Parathyroid adenoma (tissue), 2 donors: ENCODE data around the gene LRP1-AS.

ENCODE experiments used
- H2AFZ ChIP-seq: fragments of 300-600 bp; sonication (generic); one replicate; pipeline ENCODE4 v1.7.0; 2017; ENCODE audit warnings: antibody characterized with exemption, mild to moderate bottlenecking
- H3K27ac ChIP-seq: fragments of 300-600 bp; sonication (generic); one replicate; pipeline ENCODE4 v1.7.0; 2017
- H3K27me3 ChIP-seq: fragments of 300-600 bp; sonication (generic); one replicate; pipeline ENCODE4 v1.7.0; 2017; ENCODE audit warnings: low read length; ENCODE audit not compliant: control insufficient read depth, insufficient read depth
- H3K36me3 ChIP-seq: fragments of 300-600 bp; sonication (generic); one replicate; pipeline ENCODE4 v1.7.0; 2017; ENCODE audit warnings: low read length; ENCODE audit not compliant: control insufficient read depth, insufficient read depth
- H3K4me1 ChIP-seq: fragments of 300-600 bp; sonication (generic); one replicate; pipeline ENCODE4 v1.7.0; 2017; ENCODE audit warnings: control low read depth
- H3K4me2 ChIP-seq: fragments of 300-600 bp; sonication (generic); one replicate; pipeline ENCODE4 v1.7.0; 2017; ENCODE audit warnings: low read length
- H3K4me3 ChIP-seq: fragments of 300-600 bp; sonication (generic); one replicate; pipeline ENCODE4 v1.7.0; 2017; ENCODE audit warnings: low read depth, low read length
- H3K79me2 ChIP-seq: fragments of 300-600 bp; sonication (generic); one replicate; pipeline ENCODE4 v1.7.0; 2017; ENCODE audit warnings: control low read depth
- H3K9ac ChIP-seq: fragments of 300-600 bp; sonication (generic); one replicate; pipeline ENCODE4 v1.7.0; 2017; ENCODE audit warnings: mild to moderate bottlenecking
- H3K9me3 ChIP-seq: fragments of 300-600 bp; sonication (generic); one replicate; pipeline ENCODE4 v1.7.0; 2017; ENCODE audit warnings: low read length; ENCODE audit not compliant: control insufficient read depth
- TF ChIP-seq, protein P1 (sequence below): fragments of 300-600 bp; sonication (generic); IDR thresholded peaks from one replicate; pipeline ENCODE4 v1.7.0; 2017; ENCODE audit warnings: antibody characterized with exemption, mild to moderate bottlenecking
- donor health status: primary hyperparathyroidism.

LRP1-AS gene

DNA sequence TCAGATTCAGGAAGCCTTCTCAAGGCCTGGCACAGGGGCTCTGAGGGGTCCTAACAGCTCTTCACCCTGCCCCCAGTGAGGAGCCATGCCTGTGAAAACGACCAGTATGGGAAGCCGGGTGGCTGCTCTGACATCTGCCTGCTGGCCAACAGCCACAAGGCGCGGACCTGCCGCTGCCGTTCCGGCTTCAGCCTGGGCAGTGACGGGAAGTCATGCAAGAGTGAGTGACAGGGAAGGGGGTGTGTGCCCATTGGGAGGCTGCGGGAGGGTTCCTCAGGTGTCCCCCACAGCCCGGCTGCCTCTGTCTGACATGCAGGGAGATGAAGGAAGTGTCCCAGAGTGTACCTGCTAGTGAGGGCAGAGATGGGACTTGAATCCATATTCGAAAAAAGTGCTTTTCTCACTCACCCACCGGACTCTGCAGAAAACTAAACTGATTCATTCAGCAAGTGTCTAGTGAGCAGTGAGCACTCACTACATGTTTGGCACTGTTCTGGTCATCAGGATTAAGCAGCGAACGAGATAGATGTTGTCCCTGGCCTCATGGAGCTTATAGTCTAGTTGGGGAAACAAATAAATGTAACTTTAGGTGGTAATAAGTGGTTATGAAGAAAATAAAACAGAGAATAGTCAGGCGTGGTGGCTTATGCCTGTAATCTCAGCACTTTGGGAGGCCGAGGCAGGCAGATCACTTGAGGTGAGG, 9.4 kb upstream of the LRP1-AS start:
- no peaks in the 10 kb centered on the region for H3K79me2 ChIP-seq
- no peak overlapping the region for H3K4me2 ChIP-seq
- no peaks in the 10 kb centered on the region for H3K27me3 ChIP-seq
- no peaks in the 10 kb centered on the region for H3K36me3 ChIP-seq
- H3K9ac ChIP-seq = no peak overlapping the region
- H3K4me1 ChIP-seq = no peaks in the 10 kb centered on the region
- H3K9me3 ChIP-seq = no peaks in the 10 kb centered on the region
- H2AFZ ChIP-seq = no peak overlapping the region
- H3K4me3 ChIP-seq = no peak overlapping the region
- H3K27ac ChIP-seq = no peak overlapping the region
- TF ChIP-seq, protein P1, sequence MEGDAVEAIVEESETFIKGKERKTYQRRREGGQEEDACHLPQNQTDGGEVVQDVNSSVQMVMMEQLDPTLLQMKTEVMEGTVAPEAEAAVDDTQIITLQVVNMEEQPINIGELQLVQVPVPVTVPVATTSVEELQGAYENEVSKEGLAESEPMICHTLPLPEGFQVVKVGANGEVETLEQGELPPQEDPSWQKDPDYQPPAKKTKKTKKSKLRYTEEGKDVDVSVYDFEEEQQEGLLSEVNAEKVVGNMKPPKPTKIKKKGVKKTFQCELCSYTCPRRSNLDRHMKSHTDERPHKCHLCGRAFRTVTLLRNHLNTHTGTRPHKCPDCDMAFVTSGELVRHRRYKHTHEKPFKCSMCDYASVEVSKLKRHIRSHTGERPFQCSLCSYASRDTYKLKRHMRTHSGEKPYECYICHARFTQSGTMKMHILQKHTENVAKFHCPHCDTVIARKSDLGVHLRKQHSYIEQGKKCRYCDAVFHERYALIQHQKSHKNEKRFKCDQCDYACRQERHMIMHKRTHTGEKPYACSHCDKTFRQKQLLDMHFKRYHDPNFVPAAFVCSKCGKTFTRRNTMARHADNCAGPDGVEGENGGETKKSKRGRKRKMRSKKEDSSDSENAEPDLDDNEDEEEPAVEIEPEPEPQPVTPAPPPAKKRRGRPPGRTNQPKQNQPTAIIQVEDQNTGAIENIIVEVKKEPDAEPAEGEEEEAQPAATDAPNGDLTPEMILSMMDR = no peak

DNA sequence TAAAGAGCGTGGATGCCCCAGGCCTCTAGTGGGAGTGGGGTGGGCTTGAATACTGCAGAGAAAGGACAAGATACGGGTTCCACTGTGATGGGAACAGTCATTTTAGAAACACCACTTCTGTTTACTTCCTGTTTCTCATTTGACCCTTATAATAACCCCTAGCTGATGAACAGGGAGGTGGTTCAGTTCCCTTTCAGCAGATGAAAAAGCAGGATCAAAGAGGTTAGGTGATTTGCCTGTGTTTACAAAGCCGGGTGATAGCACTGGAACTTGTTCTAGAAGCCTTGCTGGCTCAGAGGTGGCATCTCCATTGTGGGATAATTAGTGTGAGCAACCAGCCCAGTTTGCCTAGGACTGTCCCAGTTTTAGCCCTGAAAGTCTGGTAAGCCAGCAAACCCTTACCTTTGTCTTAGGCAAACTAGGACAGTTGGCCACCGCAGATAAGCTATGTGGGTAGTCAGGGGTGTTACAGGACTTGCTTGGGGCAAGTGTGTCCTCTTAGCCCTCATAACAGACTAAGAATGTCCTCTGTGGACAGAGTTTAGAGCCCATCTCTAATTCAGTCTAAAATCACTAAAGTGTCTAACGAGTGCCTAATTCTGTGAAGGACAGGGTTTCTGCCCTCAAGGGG, 7.5 kb upstream of the LRP1-AS start:
- H3K4me1 ChIP-seq = no peaks in the 10 kb centered on the region
- no peaks in the 10 kb centered on the region for H3K27me3 ChIP-seq
- H3K9ac ChIP-seq = no peak overlapping the region
- H3K27ac ChIP-seq = no peak overlapping the region
- H3K79me2 ChIP-seq = no peaks in the 10 kb centered on the region
- no peak overlapping the region for H3K4me3 ChIP-seq
- no peaks in the 10 kb centered on the region for H3K9me3 ChIP-seq
- H3K4me2 ChIP-seq = no peak overlapping the region
- no peak overlapping the region for H2AFZ ChIP-seq
- H3K36me3 ChIP-seq = no peaks in the 10 kb centered on the region
- TF ChIP-seq, protein P1 = no peak

DNA sequence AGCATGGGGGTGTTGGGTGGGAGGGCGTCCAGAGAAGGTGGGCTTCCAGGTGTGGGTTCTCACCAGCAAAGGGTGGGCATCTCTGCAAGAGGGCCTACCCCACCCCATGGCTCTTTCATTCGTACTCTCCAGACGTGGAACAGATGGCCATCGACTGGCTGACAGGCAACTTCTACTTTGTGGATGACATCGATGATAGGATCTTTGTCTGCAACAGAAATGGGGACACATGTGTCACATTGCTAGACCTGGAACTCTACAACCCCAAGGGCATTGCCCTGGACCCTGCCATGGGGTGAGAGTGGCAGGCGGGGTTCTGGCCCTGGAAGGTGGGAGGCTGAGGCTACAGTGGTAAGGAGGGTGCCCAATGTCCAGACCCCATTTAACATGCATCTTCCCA, 6.7 kb upstream of the LRP1-AS start:
- H3K4me2 ChIP-seq = no peak overlapping the region
- no peak overlapping the region for H3K4me3 ChIP-seq
- TF ChIP-seq, protein P1 = no peak
- H3K9me3 ChIP-seq = no peaks in the 10 kb centered on the region
- no peak overlapping the region for H3K27ac ChIP-seq
- no peaks in the 10 kb centered on the region for H3K27me3 ChIP-seq
- H3K79me2 ChIP-seq = no peaks in the 10 kb centered on the region
- H3K4me1 ChIP-seq = no peaks in the 10 kb centered on the region
- no peak overlapping the region for H2AFZ ChIP-seq
- no peaks in the 10 kb centered on the region for H3K36me3 ChIP-seq
- no peak overlapping the region for H3K9ac ChIP-seq

DNA sequence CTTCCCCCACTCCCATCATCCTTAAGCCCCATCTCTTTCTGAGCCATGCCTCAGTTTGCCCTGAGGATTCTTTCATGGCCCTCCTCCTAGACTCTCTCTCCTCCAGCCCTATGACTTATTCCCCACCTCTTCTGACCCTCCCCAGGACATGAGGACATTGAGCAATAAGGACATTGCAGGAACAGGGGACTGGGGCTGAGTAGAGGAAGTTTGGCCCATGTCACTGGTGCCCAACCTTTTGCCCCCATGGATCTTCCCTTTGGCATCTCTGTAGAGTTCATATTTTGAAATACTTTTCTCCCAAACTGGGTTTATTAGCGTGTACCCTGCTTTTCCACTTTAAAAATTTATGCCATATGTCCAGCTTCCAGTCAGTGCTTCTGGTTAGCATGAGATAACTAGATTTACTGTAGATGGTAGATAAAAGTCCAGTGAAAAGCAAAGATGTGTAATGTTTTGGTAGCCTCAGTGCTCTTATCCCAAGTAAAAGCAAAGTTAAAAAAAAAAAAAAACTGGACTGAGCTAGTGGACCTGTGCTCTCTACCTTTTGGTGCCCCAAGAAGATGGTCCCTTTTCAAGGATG, 6.1 kb upstream of the LRP1-AS start:
- TF ChIP-seq, protein P1 = no peak

More for the DNA sequence above, 6.1 kb upstream of the LRP1-AS start:
- H3K27me3 ChIP-seq = no peaks in the 10 kb centered on the region
- no peaks in the 10 kb centered on the region for H3K79me2 ChIP-seq
- no peak overlapping the region for H3K4me3 ChIP-seq
- H3K9ac ChIP-seq = no peak overlapping the region
- H3K4me1 ChIP-seq = no peaks in the 10 kb centered on the region
- no peak overlapping the region for H2AFZ ChIP-seq
- no peaks in the 10 kb centered on the region for H3K36me3 ChIP-seq
- H3K9me3 ChIP-seq = no peaks in the 10 kb centered on the region
- H3K27ac ChIP-seq = no peak overlapping the region
- no peak overlapping the region for H3K4me2 ChIP-seq
